VCaP (cell line): ENCODE data around the gene ACTA2.

Experiments
- H3K27ac ChIP-seq: fragments of 450-650 bp; 2 replicates; pipeline ENCODE4 v1.5.1; 2017
- CTCF ChIP-seq: fragments of 450-650 bp; conservative IDR thresholded peaks from 2 replicates; pipeline ENCODE4 v1.5.1; 2017; ENCODE audit warnings: mild to moderate bottlenecking, moderate library complexity

Gene ACTA2

GRCh38 chr10:88952647-88953111 is at the start of gene ACTA2:
Gene ACTA2, minus strand, starts transcription at chr10:88952773. Its CDS starts 3,843 bp downstream, at chr10:88948930.
- peak within 1 kb of the TSS; percentile 80 for H3K27ac ChIP-seq
- no peak for TF ChIP-seq CTCF

GRCh38 chr10:89001729-89002072 is 49.1 kb upstream of the ACTA2 start:
- H3K27ac ChIP-seq = peak overlapping the region; percentile 65
- no peak for TF ChIP-seq CTCF

- TF ChIP-seq CTCF = no peak
- H3K27ac ChIP-seq = peak overlapping the region; percentile 65
Measured at GRCh38 chr10:89001024-89001728, 48.6 kb upstream of the ACTA2 start.

DNA sequence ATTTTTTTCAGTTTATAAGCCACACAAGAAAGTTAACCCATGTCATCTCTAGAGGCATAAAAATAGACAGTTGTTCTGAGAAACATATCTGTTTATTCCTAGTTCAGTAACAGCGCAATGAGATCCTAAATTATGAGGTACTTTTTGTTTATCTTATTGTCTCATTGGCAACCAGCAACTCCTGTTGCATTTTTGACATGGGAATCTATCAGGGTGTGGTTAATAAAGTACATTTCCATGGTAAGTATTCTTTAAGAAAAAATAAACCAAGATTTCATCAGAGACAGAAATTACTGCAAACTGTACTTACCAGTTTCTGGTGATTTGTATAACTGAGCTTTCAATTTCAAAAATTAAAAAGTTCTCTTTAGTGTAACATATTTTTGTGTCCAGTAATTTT is 47.1 kb upstream of the ACTA2 start:
- TF ChIP-seq CTCF = no peak
- H3K27ac ChIP-seq = no peak overlapping the region

- TF ChIP-seq CTCF = no peak
- no peak overlapping the region for H3K27ac ChIP-seq
Measured at GRCh38 chr10:88996927-88997326, 44.4 kb upstream of the ACTA2 start.

- no peak for TF ChIP-seq CTCF
- peak overlapping the region; percentile 38; the same call in 1 of the 2 replicates for H3K27ac ChIP-seq
Measured at GRCh38 chr10:88995156-88995876, 42.7 kb upstream of the ACTA2 start.

GRCh38 chr10:88994019-88994418 is 41.4 kb upstream of the ACTA2 start:
- no peak for TF ChIP-seq CTCF
- H3K27ac ChIP-seq = peak overlapping the region; percentile 99
